HepG2 (cell line): Measurements from ENCODE around the gene MTFR1L. TPM values are rescaled to one million over a fixed set of nuclear protein-coding genes. Genes with fewer than 3 reads are reported as not detected.
A peak's percentile ranks its signal among the peaks of the same experiment; 100 is the strongest.

Experiments used
- ATAD3A ChIP-seq: sonication (generic); formaldehyde crosslinking; IDR thresholded peaks from 2 replicates; pipeline ENCODE4 v1.4.0; 2020; ENCODE audit warnings: missing genetic modification reagents
- MAFF ChIP-seq: IDR thresholded peaks from 2 replicates; pipeline ENCODE4 v1.6.1; 2011; ENCODE audit warnings: low read depth, low read length, improper control_type of control experiment
- ZFP82 ChIP-seq: sonication (generic); formaldehyde crosslinking; IDR thresholded peaks from 2 replicates; pipeline ENCODE4 v1.5.1; 2020; ENCODE audit warnings: mild to moderate bottlenecking, missing genetic modification reagents, borderline replicate concordance
- ZNF335 ChIP-seq: sonication (generic); formaldehyde crosslinking; IDR thresholded peaks from 2 replicates; pipeline ENCODE4 v1.4.0; 2020; ENCODE audit warnings: missing genetic modification reagents
- ZNF557 ChIP-seq: sonication (generic); formaldehyde crosslinking; IDR thresholded peaks from 2 replicates; pipeline ENCODE4 v1.4.0; 2020; ENCODE audit warnings: missing genetic modification reagents
- ZNF570 ChIP-seq: sonication (generic); formaldehyde crosslinking; IDR thresholded peaks from 2 replicates; pipeline ENCODE4 v1.4.0; 2020; ENCODE audit warnings: mild to moderate bottlenecking, missing genetic modification reagents, borderline replicate concordance
- ZNF615 ChIP-seq: sonication (generic); formaldehyde crosslinking; IDR thresholded peaks from 2 replicates; pipeline ENCODE4 v1.5.0; 2020; ENCODE audit warnings: mild to moderate bottlenecking, missing genetic modification reagents, borderline replicate concordance
- ZNF670 ChIP-seq: sonication (generic); formaldehyde crosslinking; IDR thresholded peaks from 2 replicates; pipeline ENCODE4 v1.8.0; 2022; ENCODE audit warnings: mild to moderate bottlenecking, missing genetic modification reagents, borderline replicate concordance
- polyA plus RNA-seq, 8 experiments: library from polyadenylated mRNA; depleted of rRNA in 3 of 8; stranded (reverse) in 7 of 8; unstranded in 1 of 8; fragments of >200 nt; fragmentation: Illumina TruSeq in 4 of 8; extraction: Trizol in 4 of 8; gene quantifications; 2 replicates each; pipeline versions ENCODE4 v1.2.1 to v1.2.3, GENCODE V29; 2011 to 2016; ENCODE audit warnings: low read depth in 4 of 8, missing spikeins in 1 of 8, mixed read lengths in 1 of 8; ENCODE audit not compliant: insufficient read depth in 1 of 8
- total RNA-seq, 5 experiments: library from RNA; depleted of rRNA; stranded (reverse); fragments of >200 nt; fragmentation: Illumina TruSeq; extraction: Trizol; gene quantifications; 2 replicates each; pipeline ENCODE4 v1.2.3, GENCODE V29; 2016; ENCODE audit warnings: low read depth in 1 of 5
- TF ChIP-seq, protein P1 (sequence below): sonication (generic); formaldehyde crosslinking; IDR thresholded peaks from 2 replicates; pipeline ENCODE4 v1.4.0; 2020; ENCODE audit warnings: missing genetic modification reagents, borderline replicate concordance
- TF ChIP-seq, protein P2 (sequence below): sonication (generic); formaldehyde crosslinking; IDR thresholded peaks from 2 replicates; pipeline ENCODE4 v1.8.0; 2022; ENCODE audit warnings: mild to moderate bottlenecking, missing genetic modification reagents
- TF ChIP-seq, protein P3 (sequence below): sonication (generic); formaldehyde crosslinking; IDR thresholded peaks from 2 replicates; pipeline ENCODE4 v1.9.0; 2021; ENCODE audit warnings: mild to moderate bottlenecking, missing genetic modification reagents
- TF ChIP-seq, protein P4 (sequence below): sonication (generic); formaldehyde crosslinking; IDR thresholded peaks from 2 replicates; pipeline ENCODE4 v1.4.0; 2020; ENCODE audit warnings: low read depth, mild to moderate bottlenecking, missing genetic modification reagents
- TF ChIP-seq, protein P5 (sequence below): sonication (generic); formaldehyde crosslinking; IDR thresholded peaks from 2 replicates; pipeline ENCODE4 v1.4.0; 2020; ENCODE audit warnings: mild to moderate bottlenecking, missing genetic modification reagents

Gene MTFR1L
- total and polyA plus RNA-seq, 2 of the 13 experiments (the other 11 are each of a cell fraction or from before 2014, with no cell fraction given), result 38.0 to 55.7 TPM

DNA sequence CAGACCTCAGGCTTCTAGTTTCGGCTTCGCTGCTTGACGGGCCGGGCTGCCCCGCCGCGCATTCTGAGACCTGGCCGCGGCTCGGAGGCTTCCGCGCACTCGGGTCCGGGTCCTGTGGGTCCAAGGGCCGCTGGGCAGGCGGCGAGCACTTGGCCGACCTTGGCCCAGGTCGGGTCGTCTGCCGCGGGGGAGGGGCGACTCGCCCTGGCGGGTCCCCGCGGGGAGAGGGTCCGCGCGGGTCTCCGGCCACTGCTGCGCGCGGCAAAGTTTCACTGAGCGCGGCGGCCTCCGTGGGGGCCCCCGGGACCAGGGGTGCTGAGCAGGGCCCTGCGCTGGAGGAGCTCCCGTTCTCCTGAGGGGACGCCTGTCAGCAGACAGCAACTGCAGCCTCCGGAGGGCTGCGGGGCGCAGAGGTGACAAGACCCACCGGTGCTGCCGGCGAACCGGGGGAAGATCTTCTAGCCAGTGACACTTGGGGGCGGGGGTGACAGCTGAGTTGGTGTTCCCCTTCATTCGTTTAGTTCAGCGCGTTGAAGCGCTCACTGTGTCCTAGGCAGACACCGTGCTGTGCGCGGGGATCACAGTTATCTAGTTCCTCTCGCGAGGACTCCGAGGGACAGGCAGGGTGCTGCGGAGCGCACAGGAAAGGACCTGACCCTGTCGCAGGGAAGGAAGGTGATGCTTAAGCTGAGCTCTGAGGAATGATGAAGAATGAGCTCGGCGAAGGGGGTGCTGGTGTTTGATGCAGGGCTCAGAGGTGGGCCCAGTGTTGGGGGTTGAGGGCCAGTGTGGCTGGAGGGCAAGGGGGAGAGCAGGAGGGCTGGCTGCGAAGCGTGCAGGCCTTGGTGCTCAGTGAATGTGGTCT lies 725 bp downstream of the MTFR1L start (continued):
- TF ChIP-seq ZNF335 (CRISPR knock-in tag) (no peak), ZNF670 (CRISPR knock-in tag) (peak; percentile 64; the same call in 1 of the 2 replicates), MAFF (no peak), ATAD3A (CRISPR knock-in tag) (no peak), ZNF570 (CRISPR knock-in tag) (no peak), ZNF557 (CRISPR knock-in tag) (no peak), ZNF615 (no peak), ZFP82 (no peak)
- TF ChIP-seq, protein P1, sequence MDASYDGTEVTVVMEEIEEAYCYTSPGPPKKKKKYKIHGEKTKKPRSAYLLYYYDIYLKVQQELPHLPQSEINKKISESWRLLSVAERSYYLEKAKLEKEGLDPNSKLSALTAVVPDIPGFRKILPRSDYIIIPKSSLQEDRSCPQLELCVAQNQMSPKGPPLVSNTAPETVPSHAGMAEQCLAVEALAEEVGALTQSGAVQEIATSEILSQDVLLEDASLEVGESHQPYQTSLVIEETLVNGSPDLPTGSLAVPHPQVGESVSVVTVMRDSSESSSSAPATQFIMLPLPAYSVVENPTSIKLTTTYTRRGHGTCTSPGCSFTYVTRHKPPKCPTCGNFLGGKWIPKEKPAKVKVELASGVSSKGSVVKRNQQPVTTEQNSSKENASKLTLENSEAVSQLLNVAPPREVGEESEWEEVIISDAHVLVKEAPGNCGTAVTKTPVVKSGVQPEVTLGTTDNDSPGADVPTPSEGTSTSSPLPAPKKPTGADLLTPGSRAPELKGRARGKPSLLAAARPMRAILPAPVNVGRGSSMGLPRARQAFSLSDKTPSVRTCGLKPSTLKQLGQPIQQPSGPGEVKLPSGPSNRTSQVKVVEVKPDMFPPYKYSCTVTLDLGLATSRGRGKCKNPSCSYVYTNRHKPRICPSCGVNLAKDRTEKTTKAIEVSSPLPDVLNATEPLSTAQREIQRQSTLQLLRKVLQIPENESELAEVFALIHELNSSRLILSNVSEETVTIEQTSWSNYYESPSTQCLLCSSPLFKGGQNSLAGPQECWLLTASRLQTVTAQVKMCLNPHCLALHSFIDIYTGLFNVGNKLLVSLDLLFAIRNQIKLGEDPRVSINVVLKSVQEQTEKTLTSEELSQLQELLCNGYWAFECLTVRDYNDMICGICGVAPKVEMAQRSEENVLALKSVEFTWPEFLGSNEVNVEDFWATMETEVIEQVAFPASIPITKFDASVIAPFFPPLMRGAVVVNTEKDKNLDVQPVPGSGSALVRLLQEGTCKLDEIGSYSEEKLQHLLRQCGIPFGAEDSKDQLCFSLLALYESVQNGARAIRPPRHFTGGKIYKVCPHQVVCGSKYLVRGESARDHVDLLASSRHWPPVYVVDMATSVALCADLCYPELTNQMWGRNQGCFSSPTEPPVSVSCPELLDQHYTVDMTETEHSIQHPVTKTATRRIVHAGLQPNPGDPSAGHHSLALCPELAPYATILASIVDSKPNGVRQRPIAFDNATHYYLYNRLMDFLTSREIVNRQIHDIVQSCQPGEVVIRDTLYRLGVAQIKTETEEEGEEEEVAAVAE (CRISPR knock-in tag), result no peak
- TF ChIP-seq, protein P2, sequence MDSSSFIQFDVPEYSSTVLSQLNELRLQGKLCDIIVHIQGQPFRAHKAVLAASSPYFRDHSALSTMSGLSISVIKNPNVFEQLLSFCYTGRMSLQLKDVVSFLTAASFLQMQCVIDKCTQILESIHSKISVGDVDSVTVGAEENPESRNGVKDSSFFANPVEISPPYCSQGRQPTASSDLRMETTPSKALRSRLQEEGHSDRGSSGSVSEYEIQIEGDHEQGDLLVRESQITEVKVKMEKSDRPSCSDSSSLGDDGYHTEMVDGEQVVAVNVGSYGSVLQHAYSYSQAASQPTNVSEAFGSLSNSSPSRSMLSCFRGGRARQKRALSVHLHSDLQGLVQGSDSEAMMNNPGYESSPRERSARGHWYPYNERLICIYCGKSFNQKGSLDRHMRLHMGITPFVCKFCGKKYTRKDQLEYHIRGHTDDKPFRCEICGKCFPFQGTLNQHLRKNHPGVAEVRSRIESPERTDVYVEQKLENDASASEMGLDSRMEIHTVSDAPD, result no peak
- TF ChIP-seq, protein P3, sequence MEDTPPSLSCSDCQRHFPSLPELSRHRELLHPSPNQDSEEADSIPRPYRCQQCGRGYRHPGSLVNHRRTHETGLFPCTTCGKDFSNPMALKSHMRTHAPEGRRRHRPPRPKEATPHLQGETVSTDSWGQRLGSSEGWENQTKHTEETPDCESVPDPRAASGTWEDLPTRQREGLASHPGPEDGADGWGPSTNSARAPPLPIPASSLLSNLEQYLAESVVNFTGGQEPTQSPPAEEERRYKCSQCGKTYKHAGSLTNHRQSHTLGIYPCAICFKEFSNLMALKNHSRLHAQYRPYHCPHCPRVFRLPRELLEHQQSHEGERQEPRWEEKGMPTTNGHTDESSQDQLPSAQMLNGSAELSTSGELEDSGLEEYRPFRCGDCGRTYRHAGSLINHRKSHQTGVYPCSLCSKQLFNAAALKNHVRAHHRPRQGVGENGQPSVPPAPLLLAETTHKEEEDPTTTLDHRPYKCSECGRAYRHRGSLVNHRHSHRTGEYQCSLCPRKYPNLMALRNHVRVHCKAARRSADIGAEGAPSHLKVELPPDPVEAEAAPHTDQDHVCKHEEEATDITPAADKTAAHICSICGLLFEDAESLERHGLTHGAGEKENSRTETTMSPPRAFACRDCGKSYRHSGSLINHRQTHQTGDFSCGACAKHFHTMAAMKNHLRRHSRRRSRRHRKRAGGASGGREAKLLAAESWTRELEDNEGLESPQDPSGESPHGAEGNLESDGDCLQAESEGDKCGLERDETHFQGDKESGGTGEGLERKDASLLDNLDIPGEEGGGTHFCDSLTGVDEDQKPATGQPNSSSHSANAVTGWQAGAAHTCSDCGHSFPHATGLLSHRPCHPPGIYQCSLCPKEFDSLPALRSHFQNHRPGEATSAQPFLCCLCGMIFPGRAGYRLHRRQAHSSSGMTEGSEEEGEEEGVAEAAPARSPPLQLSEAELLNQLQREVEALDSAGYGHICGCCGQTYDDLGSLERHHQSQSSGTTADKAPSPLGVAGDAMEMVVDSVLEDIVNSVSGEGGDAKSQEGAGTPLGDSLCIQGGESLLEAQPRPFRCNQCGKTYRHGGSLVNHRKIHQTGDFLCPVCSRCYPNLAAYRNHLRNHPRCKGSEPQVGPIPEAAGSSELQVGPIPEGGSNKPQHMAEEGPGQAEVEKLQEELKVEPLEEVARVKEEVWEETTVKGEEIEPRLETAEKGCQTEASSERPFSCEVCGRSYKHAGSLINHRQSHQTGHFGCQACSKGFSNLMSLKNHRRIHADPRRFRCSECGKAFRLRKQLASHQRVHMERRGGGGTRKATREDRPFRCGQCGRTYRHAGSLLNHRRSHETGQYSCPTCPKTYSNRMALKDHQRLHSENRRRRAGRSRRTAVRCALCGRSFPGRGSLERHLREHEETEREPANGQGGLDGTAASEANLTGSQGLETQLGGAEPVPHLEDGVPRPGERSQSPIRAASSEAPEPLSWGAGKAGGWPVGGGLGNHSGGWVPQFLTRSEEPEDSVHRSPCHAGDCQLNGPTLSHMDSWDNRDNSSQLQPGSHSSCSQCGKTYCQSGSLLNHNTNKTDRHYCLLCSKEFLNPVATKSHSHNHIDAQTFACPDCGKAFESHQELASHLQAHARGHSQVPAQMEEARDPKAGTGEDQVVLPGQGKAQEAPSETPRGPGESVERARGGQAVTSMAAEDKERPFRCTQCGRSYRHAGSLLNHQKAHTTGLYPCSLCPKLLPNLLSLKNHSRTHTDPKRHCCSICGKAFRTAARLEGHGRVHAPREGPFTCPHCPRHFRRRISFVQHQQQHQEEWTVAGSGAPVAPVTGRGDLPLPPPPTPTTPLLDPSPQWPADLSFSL, result no peak
- TF ChIP-seq, protein P4, sequence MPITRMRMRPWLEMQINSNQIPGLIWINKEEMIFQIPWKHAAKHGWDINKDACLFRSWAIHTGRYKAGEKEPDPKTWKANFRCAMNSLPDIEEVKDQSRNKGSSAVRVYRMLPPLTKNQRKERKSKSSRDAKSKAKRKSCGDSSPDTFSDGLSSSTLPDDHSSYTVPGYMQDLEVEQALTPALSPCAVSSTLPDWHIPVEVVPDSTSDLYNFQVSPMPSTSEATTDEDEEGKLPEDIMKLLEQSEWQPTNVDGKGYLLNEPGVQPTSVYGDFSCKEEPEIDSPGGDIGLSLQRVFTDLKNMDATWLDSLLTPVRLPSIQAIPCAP (CRISPR knock-in tag), result no peak
- TF ChIP-seq, protein P5, sequence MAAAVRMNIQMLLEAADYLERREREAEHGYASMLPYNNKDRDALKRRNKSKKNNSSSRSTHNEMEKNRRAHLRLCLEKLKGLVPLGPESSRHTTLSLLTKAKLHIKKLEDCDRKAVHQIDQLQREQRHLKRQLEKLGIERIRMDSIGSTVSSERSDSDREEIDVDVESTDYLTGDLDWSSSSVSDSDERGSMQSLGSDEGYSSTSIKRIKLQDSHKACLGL (CRISPR knock-in tag), result no peak; the same call in 1 of the 2 replicates
